Measurements from ENCODE around the gene VRTN.
A peak's percentile ranks its signal among the peaks of the same experiment; 100 is the strongest.
"Not testable (repeated sequence)": the region's sequence is repeated elsewhere in the genome, so short reads cannot be mapped to it uniquely, and the experiment has no call there.

Gene VRTN

DNA sequence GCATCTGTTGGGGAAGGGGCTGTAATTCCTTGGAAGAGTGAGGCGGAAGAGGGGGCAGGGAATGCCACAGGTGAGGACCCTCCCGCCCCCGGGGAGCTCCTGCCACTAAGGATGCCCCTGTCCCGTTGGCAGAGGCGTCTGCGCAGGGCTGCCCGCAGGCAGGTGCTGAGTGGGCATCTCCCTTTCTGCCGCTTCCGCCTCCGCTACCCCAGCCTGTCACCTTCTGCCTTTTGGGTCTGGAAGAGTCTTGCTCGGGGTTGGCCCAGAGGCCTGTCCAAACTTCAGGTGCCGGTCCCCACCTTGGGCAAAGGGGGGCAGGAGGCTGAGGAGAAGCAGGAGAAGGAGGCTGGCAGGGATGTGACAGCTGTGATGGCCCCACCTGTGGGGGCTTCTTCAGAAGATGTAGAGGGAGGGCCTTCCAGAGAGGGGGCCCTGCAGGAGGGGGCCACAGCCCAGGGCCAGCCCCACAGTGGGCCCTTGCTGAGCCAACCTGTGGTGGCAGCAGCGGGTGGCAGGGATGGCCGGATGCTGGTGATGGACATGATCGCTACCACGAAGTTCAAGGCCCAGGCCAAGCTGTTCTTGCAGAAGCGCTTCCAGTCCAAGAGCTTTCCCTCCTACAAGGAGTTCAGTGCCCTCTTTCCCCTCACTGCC is 10.0 kb downstream of the VRTN start:
- in situ Hi-C loops (cut with HindIII; ENCODE audit: low pct_unique_long_range_greater_than_20kb, low sequenced_read_pairs) = no loop called here
- no peak for TF ChIP-seq JUND (IDR thresholded peaks at IDR 0.05; ENCODE audit: low read depth)
- DNase-seq (ENCODE audit: low read depth in 1 of 2, low spot score in 1 of 2) = no peak

DNA sequence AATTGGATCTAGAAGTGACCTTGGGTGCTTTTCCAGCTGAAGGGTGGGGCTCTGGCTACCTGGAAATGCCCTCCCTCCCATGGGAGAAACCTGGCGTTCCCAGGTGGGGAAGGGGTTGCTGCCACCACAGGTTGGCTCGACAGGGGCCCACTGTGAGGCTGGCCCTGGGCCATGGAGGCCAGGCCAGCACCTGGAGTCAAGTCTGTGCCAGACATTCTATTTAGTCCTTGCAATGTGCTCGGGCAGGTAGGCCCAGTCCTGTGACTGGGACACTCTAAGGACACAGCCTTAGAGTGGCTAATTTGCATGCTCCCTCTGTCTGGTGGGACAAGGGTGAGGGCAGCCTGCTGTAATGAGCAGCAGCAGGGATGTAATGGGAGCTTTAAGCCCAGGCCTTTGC is 11.9 kb downstream of the VRTN start:
- no peak for TF ChIP-seq JUND (IDR thresholded peaks at IDR 0.05; ENCODE audit: low read depth)
- in situ Hi-C loops (cut with HindIII; ENCODE audit: low pct_unique_long_range_greater_than_20kb, low sequenced_read_pairs) = no loop called here
- peak in 1 of 2 experiments; percentile 63 for DNase-seq (ENCODE audit: low read depth in 1 of 2, low spot score in 1 of 2)

DNA sequence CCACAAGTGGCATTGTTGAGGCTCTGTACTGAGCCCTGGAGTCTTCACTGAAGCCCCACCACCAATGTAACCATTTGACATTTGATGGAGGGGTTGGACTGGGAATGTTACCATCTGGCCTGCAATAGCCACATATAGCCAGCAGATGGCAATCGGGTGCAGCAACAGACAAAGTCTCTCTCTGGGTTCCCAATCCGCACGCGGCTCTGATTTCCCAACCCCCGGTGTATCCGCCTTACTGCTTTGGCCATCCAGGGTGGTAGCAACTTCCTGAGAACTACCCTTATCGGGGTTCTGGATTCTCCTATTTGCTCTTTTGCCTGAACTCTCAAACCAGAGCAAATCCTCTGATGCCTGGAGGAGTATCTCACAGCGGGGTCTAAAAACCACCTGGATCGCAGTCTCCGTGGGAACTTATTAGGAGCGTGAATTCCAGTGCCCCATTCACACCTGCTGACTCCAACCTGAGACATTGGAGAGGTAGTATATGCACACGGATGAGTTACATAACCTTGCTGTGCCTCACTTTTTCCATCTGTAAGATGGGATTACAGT is 14.2 kb downstream of the VRTN start:
- peak; percentile 84 for DNase-seq (ENCODE audit: low read depth in 1 of 2, low spot score in 1 of 2)
- in situ Hi-C loops (cut with HindIII; ENCODE audit: low pct_unique_long_range_greater_than_20kb, low sequenced_read_pairs) = no loop called here
- TF ChIP-seq JUND (IDR thresholded peaks at IDR 0.05; ENCODE audit: low read depth) = no peak

DNA sequence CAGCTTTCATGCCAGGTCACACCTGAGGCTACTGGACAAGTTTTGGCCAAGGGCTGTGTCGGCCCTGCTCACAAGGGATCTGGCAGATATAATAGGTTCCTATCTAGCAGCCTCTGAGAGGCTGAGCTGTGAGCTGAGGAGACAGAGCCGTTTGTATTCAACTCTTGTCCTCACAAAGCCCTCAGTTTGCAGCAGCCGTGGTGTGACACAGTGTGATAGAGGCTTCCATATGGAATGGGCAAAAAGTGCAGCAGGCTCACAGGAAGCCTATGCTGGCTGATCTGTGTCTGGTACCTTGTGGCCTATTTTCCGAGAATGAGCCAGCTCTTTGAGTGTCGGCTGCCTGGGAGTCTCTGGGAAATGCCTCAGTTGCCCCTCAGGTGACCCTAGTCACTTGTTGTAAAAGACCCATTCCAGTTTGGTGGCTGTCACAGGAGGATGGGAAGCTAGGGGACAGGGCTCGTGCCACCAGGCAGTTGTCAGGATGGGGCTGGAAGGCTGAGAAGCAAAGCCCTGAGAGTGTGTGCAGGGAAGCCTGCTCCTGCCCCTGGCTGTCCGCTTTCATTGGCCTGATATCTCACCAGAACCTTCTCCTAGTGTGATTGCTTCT is 16.1 kb downstream of the VRTN start:
- no peak for TF ChIP-seq JUND (IDR thresholded peaks at IDR 0.05; ENCODE audit: low read depth)
- in situ Hi-C loops (cut with HindIII; ENCODE audit: low pct_unique_long_range_greater_than_20kb, low sequenced_read_pairs) = no loop called here
- DNase-seq (ENCODE audit: low read depth in 1 of 2, low spot score in 1 of 2) = no peak

DNA sequence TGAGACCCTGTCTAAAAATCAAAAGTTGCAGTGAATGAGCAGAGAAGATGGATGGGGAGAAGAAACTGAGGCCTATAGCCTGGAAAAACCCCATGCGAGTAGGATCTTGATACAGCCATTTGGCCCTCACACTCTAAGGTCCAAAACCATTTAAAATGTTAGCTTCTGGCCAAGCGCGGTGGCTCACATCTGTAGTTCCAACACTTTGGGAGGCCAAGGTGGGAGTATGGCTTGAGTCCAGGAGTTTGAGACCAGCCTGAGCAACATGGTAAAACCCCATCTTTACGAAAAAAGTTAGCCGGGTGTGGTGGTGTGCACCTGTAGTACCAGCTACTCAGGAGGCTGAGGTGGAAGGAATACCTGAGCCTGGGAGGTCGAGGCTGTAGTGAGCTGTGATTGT is 19.8 kb downstream of the VRTN start:
- TF ChIP-seq JUND (IDR thresholded peaks at IDR 0.05; ENCODE audit: low read depth) = no peak
- in situ Hi-C loops (cut with HindIII; ENCODE audit: low pct_unique_long_range_greater_than_20kb, low sequenced_read_pairs) = no loop called here
- DNase-seq (ENCODE audit: low read depth in 1 of 2, low spot score in 1 of 2) = no peak

DNA sequence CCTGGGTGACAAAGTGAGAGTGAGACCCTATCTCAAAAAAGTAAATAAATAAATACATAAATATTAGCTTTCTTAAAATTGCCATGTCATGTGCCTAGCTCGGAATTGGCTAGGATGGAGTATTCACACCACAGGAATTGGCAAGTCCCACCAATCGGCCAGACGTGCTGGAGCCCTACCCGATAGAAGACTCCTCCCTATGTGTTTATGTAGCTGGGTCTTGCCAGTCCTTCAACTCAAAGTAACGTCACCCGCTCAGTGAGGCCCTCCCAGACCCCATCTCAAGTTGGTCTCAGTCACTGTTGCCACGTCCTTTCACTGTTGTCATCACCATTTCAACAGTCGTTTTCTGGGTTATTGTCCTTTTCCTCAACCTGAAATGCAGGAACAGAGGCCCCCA is 20.2 kb downstream of the VRTN start:
- no peak for DNase-seq (ENCODE audit: low read depth in 1 of 2, low spot score in 1 of 2)
- TF ChIP-seq JUND (IDR thresholded peaks at IDR 0.05; ENCODE audit: low read depth) = no peak
- in situ Hi-C loops (cut with HindIII; ENCODE audit: low pct_unique_long_range_greater_than_20kb, low sequenced_read_pairs) = no loop called here

DNA sequence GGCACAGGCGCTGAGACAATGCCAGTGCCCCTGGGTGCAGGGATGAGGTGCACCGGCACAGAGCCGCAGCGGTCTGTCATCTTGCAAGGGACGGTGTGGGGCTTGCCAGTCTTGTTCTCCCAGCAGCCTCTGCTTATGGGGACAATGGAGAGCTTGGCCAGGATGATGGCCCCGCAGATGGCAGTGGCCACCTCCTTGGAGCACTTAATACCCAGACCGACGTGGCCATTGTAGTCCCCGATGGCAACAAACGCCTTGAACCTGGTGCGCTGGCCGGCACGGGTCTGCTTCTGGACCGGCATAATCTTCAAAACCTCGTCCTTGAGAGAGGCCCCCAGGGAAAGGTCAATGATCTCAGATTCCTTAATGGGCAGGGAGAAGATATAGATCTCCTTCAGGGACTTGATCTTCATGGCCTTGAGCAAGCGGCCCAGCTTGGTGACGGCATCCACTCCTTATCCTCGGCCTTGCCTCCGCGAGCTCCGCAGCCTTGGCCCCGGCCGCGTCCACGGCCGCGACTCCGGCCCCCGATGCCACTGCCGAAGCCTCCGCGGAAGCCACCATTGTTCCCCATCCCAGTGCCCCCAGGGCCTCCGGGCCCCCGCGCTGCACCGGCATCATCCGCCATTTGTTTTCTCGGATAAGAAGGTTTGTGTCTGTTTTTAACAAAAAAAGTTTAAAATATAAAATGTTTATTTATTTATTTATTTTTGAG is 29.9 kb downstream of the VRTN start:
- no peak for TF ChIP-seq JUND (IDR thresholded peaks at IDR 0.05; ENCODE audit: low read depth)
- in situ Hi-C loops (cut with HindIII; ENCODE audit: low pct_unique_long_range_greater_than_20kb, low sequenced_read_pairs) = no loop called here
- DNase-seq (ENCODE audit: low read depth in 1 of 2, low spot score in 1 of 2) = no peak

DNA sequence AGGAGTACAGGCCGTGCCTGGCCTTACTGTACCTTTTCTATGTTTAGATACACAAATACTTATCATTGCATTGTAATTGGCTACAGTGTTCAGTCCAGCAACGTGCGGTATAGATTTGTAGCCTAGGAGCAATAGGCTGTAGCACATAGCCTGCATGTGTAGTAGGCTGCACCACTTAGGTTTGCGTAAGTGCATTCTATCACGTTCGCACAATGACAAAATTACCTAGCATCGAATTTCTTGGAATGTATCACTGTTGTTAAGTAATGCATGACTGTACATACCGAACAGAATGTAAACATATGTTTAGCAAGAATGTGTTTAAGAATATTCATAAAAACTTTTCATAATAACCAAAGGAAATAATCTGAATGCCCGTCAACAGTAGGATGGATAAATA is 31.9 kb downstream of the VRTN start:
- in situ Hi-C loops (cut with HindIII; ENCODE audit: low pct_unique_long_range_greater_than_20kb, low sequenced_read_pairs) = no loop called here
- DNase-seq (ENCODE audit: low read depth in 1 of 2, low spot score in 1 of 2) = no peak
- no peak for TF ChIP-seq JUND (IDR thresholded peaks at IDR 0.05; ENCODE audit: low read depth)

DNA sequence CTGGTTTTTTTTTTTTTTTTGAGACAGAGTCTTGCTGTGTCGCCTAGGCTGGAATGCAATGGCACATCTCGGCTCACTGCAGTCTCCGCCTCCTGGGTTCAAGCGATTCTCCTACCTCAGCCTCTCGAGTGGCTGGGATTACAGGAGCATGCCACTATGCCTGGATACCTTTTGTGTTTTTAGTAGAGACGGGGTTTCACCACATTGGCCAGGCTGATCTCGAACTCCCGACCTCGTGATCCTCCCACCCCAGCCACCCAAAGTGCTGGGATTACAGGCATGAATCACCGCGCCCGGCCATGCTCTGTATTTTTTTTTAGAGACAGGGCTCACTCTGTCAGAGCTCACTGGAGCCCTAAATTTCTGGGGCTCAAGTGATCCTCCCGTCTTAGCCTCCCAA is 32.6 kb downstream of the VRTN start:
- DNase-seq (ENCODE audit: low read depth in 1 of 2, low spot score in 1 of 2) = no peak
- TF ChIP-seq JUND (IDR thresholded peaks at IDR 0.05; ENCODE audit: low read depth) = no peak
- in situ Hi-C loops (cut with HindIII; ENCODE audit: low pct_unique_long_range_greater_than_20kb, low sequenced_read_pairs) = no loop called here

DNA sequence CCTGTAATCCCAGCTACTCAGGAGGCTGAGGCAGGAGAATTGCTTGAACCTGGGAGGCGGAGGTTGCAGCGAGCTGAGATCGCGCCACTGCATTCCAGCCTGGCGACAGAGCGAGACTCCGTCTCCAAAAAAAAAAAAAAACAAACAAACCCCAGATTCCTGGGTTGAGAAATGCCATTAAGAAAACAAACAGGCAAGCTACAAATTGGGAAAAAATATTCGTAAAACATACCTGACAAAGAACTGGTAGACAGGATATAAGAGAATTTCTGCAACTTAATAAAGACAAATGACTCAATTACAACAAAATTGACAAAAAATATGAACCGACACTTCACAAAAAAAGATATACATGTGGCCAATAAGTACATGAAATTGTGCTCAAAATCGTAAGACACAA is 33.3 kb downstream of the VRTN start:
- DNase-seq (ENCODE audit: low read depth in 1 of 2, low spot score in 1 of 2); in situ Hi-C loops (cut with HindIII; ENCODE audit: low pct_unique_long_range_greater_than_20kb, low sequenced_read_pairs): not testable (repeated sequence)

DNA sequence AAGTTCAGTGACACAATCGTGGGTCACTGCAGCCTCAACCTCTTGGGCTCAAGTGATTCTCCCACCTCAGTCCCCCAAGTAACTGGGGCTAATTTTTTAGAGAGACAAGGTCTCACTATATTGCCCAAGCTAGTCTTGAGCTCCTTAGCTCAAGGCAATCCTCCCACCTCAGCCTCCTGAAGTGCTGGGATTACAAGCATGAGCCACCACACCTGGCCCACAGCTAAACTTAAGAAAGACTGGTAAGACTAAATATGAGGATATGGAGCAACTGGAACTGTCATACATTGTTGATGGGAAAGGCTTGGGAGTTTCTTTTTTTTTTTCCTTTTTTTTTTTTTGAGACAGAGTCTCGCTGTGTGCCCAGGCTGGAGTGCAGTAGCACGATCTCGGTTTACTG is 34.0 kb downstream of the VRTN start:
- DNase-seq (ENCODE audit: low read depth in 1 of 2, low spot score in 1 of 2) = no peak
- no peak for TF ChIP-seq JUND (IDR thresholded peaks at IDR 0.05; ENCODE audit: low read depth)
- in situ Hi-C loops (cut with HindIII; ENCODE audit: low pct_unique_long_range_greater_than_20kb, low sequenced_read_pairs) = no loop called here

DNA sequence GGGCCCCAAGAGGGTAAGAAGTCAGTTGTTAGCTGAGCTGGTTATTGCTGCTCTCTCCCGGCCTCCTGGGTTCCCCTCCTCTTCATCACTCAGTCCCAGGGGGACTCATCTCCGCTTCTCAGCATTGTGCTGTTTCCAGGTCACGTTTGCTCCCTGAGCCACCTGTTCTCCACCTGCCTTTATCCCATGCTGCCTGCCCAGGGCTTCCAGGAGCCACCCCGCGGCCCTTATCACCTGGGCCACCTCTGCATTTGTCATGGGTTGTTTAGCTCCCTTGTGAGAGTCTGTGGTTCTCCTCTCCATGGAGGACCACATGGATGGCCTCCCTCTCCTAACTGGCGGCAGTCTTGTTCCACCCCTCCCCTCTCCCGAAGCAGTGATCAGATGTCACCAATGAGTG is 41.7 kb downstream of the VRTN start:
- in situ Hi-C loops (cut with HindIII; ENCODE audit: low pct_unique_long_range_greater_than_20kb, low sequenced_read_pairs) = no loop called here
- no peak for DNase-seq (ENCODE audit: low read depth in 1 of 2, low spot score in 1 of 2)
- no peak for TF ChIP-seq JUND (IDR thresholded peaks at IDR 0.05; ENCODE audit: low read depth)

DNA sequence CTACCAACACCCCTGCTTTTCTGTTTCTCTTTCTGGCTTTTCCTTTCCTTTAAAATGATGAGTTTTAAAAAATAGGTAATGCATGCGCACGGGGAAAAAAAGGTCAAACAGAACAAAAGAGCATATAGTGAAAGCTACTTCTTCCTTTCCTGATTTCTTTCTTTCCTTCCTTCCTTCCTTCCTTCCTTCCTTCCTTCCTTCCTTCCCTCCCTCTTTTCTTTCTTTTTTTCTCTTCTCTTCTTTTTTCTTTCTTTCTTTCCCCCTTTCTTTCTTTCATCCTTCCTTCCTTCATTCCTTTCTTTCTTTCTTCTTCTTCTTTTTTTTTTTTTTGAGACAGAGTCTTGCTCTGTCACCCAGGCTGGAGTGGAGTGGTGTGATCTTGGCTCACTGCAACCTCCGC is 42.2 kb downstream of the VRTN start:
- in situ Hi-C loops (cut with HindIII; ENCODE audit: low pct_unique_long_range_greater_than_20kb, low sequenced_read_pairs); DNase-seq (ENCODE audit: low read depth in 1 of 2, low spot score in 1 of 2): not testable (repeated sequence)
